Femur (tissue), 1 donor: ENCODE measurements around the gene NTSR2.
"Not testable (repeated sequence)": the region's sequence is repeated elsewhere in the genome, so short reads cannot be mapped to it uniquely, and the experiment has no call there.

Source experiments
- DNase-seq: peaks from one replicate; pipeline ENCODE4 v3.0.0-alpha.2; 2017

The NTSR2 gene

GRCh38 chr2:11679486-11680181 is 9.6 kb upstream of the NTSR2 start:
- DNase-seq: no peak

DNA sequence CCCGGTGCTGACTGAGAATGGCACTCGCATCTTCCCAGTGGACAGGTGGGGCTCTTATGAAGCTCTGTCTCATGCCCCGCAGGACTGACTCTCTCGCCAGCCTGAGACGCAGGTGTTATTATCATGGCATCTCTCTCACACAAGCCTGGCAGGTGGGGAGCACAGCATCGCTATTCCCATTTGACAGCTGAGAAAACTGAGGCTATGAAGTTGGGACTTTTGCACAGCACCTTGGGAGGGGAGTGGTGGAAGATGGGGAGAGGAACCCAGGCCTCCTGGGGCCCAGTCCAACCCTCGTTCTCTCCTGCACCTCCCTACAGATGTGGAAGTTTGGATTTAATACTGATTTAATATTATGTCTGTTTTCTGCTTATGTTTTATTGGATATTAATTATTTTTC is 9.0 kb upstream of the NTSR2 start:
- no peak for DNase-seq

DNA sequence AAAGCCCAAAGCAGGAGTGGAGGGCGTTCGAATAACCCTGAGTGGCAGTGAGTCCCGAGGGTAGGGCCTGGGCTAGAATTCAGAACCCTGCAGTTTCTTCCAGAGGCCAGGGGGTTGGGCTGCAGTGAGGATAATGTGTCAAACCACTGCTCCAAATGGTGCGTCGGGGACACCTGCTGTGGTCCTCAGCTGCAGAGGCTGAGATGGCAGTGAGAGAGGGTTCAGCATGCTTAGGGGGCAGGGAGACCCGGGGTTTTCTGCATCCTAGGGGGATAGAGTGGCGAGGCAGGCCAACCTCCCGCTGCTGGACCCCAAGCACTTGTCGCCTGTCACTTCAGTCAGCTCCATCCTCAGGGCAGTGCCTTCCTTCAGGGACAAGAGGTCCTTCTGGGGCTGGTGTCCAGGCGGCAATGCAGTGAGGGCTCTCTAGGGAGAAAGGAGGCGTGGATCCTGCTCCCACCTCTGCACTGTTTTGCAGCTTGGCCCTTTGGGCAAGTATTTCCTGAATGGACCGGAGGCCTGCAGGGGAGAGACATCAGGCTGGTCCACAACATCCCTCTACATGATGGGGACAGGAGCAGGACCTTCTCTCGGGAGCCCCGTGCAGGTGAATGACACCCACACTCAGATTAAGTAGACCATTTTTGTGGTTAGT is 8.4 kb upstream of the NTSR2 start:
- no peak for DNase-seq

DNA sequence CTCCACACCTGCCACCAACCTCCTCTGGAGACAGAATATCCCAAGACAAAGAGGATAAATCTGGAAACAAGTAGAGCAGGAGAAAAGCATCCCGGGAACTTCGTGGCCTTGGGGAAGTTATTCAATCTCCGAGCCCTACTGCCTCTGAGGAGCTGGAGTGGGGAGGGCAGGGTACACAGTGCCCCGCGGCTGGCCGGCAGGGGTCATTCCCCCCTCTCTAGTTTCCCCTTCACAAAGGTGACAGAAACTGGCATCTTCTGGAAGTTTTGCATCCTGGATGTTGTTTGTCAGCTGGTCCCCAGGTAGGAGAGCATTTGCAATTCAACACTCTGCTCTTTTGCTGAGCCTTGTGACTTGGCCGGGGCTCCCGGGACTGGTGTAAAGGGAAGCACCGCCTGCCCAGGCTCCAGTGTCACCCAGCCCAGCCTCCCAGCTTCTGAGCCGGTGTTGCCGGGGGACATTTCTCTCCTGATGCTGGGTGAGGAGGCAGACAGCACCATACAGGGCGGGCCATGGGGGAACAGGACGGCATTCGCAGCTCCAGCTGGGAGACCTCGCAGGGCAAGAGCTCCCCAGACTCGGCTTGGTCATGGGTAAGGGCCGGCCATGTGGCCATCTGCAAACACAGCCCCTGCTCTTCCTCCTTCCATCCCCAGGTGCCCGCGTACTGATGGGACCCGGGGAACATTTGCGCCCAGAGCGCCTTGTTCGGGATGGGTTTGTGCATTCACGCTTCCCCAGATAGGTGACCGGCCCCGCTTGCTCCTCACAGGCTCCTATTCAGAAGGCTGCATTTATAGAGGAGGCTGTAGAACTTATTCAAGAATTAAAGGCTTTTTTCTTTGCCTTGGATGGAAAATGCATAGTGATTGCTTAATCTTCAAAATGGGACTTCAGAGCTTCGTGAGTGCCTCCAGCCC is 7.4 kb upstream of the NTSR2 start:
- DNase-seq: no peak

- DNase-seq: no peak
Observed at GRCh38 chr2:11676640-11677039, 6.6 kb upstream of the NTSR2 start.

- DNase-seq: no peak
Observed at GRCh38 chr2:11675423-11676112, 5.6 kb upstream of the NTSR2 start.

GRCh38 chr2:11674983-11675382 is 5.0 kb upstream of the NTSR2 start:
- DNase-seq: no peak

DNA sequence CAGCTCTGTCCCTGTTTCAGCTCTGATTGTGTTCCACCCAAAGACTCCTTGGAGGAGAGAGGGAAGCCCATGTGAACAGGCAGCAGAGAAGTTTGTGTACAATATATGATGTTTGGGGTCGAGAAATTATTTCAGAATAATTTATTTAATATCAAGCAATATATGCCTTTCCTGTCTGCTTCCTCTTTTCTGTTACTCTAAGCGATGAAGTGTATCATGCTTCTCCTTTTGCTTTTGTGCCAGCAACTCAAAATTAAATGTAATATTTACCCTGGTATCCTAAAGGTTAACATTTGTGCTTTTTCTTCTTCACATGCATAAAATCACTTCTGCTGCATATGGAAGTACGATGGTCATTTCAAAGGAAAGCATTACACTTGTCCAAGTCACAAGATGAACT is 2.4 kb upstream of the NTSR2 start:
- DNase-seq: no peak

- no peak for DNase-seq
Observed at GRCh38 chr2:11667866-11668637, 1.9 kb downstream of the NTSR2 start.

GRCh38 chr2:11667194-11667593 is 2.8 kb downstream of the NTSR2 start:
- DNase-seq: no peak

DNA sequence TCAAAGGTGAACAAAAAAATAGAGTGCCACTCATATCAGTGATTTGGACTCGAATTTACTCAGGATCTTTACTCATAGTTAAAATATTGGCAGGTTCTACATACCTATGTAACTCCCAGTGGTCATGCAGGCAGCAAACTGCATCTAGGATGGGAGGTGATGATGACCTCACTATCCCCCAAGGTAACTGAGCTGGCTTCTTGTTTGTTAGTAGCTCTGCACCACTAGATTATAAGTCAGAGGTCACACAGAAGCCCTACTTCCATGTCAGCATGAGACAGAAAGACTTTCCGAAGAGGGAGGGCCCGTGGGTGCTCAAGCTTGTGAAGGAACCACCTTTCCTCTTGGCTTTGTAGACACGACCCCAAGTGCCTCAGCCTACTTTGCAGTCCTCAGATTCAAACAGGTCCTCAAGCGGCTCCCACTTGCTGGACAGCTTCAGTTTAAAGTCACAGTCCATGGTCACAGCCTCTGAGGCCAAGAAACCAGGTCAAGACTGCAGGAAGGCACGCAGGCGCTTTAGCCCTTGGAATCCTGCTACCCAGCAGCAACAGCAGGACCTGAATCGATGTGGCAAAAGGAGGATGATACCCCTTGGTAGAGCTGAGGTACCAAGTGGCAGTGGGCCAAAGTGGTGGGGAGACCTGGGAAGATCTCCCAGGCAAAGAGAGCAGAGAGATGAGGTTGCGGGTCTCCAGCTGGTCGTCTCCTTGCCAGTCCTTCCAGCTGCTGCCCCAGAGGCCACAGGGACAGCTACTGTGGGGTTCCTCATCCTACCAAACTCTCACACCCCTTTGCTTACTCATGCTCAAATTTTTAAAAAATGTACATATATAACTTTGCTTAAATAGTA is 4.3 kb downstream of the NTSR2 start:
- DNase-seq: no peak

GRCh38 chr2:11665028-11665427 is 5.0 kb downstream of the NTSR2 start:
- no peak for DNase-seq

DNA sequence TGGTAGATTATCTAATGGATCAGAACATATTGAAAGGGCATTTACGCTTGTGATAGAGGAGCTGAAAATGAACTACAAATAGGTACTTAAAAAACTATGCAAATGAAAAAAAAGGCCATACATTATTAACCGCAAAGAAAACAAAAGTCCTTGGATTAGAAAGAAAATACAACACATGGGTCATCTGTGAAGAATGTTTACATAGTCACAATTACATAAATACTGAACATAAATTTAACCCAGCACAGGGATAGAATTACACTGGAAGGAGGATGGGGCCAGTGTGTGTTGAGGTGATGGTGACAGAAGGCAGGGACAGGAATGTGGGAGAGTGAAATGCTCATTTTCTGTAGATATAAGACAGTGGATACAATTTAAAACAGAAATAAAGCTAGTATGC is 6.6 kb downstream of the NTSR2 start:
- DNase-seq: no peak

GRCh38 chr2:11662882-11663281 is 7.1 kb downstream of the NTSR2 start:
- DNase-seq: no peak

GRCh38 chr2:11661891-11662435 is 8.0 kb downstream of the NTSR2 start:
- no peak for DNase-seq

GRCh38 chr2:11660396-11660795 is 9.6 kb downstream of the NTSR2 start:
- not testable (repeated sequence) for DNase-seq

DNA sequence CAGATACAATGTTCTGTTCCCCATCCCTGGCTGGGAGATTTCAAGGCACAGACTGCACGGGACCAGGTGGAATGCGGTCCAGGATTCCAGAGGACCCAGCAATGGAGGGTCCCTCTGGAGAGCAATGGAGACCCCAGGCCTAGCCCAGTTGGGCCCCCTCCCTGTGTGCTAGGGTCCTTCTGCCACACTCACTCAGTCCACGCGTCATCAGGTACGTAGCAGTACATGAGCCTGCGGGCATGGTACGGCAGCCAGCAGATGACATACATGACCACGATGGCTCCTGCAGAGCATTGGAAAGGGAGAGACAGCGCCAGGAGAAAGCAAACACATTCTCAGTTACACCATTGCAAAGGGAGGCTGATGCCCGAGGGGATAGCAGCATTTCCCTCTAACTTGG is 10.1 kb downstream of the NTSR2 start:
- no peak for DNase-seq

DNA sequence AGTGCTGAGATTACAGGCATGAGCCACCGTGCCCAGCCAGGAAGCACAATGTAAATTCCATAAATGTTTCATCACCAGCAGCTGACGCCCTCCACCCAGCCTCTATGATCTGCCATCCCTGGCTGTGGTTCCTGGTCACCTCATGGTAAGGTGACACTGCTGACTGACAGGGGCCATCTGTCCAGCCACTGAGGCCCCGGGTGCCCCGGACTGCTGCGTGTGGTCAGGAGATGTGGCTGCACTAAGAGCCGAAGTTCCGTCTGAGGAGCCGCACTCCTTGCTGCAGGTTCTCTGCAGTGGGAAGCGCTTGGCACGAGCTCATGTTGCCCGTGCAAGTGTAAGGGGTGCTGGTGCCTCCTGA is 10.9 kb downstream of the NTSR2 start:
- DNase-seq: no peak

DNA sequence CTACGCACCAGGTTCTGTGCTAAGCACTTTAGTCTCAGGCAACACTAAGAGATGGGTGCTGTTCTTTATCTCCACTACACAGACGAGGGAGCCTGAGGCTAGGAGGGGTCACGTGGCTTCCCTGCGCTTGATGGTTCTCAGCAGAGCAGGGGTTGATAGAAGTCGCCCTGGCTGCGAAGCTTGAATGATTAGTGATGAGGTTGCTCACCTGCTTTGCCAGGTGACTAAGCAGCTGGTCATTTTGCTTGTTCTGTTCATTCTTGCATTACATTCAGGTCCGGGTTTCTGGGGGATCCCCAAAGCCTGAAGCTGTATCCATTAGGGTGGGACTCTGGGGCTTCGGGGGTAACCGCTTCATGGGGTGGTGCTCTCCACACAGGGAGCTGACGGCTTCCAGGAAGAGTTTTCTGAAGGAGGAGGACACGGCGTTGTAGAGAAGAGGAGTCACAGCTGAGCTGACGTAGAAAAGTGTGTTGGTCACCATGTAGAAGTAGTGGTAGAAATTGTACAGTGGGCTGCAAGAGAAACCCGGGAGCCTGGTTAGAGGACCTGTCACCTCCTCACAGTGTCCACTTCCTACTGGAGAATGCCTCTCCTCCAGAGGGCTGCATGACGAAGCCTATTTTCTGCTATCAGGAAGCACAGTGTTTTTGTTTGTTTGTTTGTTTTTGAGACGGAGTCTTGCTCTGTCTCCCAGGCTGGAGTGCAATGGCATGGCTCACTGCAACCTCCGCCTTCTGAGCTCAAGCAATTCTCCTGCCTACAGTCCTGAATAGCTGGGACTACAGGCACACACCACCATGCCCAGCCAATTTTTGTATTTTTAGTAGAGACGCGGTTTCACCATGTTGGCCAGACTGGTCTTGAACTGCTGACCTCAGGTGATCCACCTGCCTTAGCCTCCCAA is 11.5 kb downstream of the NTSR2 start:
- no peak for DNase-seq

DNA sequence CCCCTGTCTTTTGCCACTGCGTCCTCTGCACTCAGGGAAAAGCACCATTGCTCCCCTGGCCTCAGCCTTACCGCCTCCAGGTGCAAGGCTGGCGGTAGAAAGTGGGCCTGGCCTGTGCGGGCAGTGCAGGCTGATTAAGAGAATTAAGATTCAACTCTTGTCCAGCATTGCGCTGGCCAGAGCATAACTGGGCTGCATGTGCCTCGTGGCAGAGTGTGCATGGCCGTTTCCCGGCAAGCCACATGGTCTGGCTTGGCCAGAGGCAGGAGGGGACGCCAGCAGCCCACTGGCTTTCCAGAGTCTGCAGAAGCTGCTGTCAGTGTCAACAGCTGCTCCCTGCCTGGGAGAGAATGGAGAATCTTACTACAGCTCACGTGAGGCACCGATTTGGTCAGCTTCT is 12.3 kb downstream of the NTSR2 start:
- no peak for DNase-seq
